Kasumi-1 (cell line): ENCODE measurements around the gene RAPGEFL1.
"Not testable (repeated sequence)": the region's sequence is repeated elsewhere in the genome, so short reads cannot be mapped to it uniquely, and the experiment has no call there.

Source experiments
- DNase-seq, 2 experiments: peaks; one replicate each; lab custom pipeline; 2025; lab: John Stamatoyannopoulos, UW

Gene RAPGEFL1

GRCh38 chr17:40177275-40177874 is at the start of gene RAPGEFL1:
Gene RAPGEFL1 (plus strand): TSS chr17:40177470. CDS start chr17:40177862, 392 bp downstream.
- DNase-seq: no peak

- DNase-seq: no peak
Measured at GRCh38 chr17:40129498-40129897, 47.8 kb upstream of the RAPGEFL1 start.

GRCh38 chr17:40130352-40131042 is 46.8 kb upstream of the RAPGEFL1 start:
- peak; percentile 73 to 81 for DNase-seq

- DNase-seq: no peak
Measured at GRCh38 chr17:40134184-40134583, 43.1 kb upstream of the RAPGEFL1 start.

GRCh38 chr17:40135817-40136216 is 41.5 kb upstream of the RAPGEFL1 start:
- DNase-seq: peak in 1 of 2 experiments; percentile 24

GRCh38 chr17:40139566-40140058 is 37.7 kb upstream of the RAPGEFL1 start:
- DNase-seq: peak in 1 of 2 experiments; percentile 58

- DNase-seq: not testable (repeated sequence)
Measured at GRCh38 chr17:40143166-40143565, 34.1 kb upstream of the RAPGEFL1 start.

GRCh38 chr17:40145476-40145875 is 31.8 kb upstream of the RAPGEFL1 start:
- DNase-seq: no peak

GRCh38 chr17:40148527-40148926 is 28.7 kb upstream of the RAPGEFL1 start:
- no peak for DNase-seq

GRCh38 chr17:40150276-40150675 is 27.0 kb upstream of the RAPGEFL1 start:
- no peak for DNase-seq

- DNase-seq: peak; percentile 41 to 64
Measured at GRCh38 chr17:40151414-40151963, 25.8 kb upstream of the RAPGEFL1 start.

- no peak for DNase-seq
Measured at GRCh38 chr17:40153603-40154236, 23.6 kb upstream of the RAPGEFL1 start.

GRCh38 chr17:40157973-40158372 is 19.3 kb upstream of the RAPGEFL1 start:
- peak; percentile 15 to 18 for DNase-seq

GRCh38 chr17:40158438-40159013 is 18.7 kb upstream of the RAPGEFL1 start:
- no peak for DNase-seq

- DNase-seq: no peak
Measured at GRCh38 chr17:40159456-40159855, 17.8 kb upstream of the RAPGEFL1 start.

- no peak for DNase-seq
Measured at GRCh38 chr17:40167685-40168261, 9.5 kb upstream of the RAPGEFL1 start.

GRCh38 chr17:40168262-40168832 is 8.9 kb upstream of the RAPGEFL1 start:
- peak; percentile 63 to 80 for DNase-seq

- DNase-seq: no peak
Measured at GRCh38 chr17:40170325-40170724, 6.9 kb upstream of the RAPGEFL1 start.

GRCh38 chr17:40171750-40172149 is 5.5 kb upstream of the RAPGEFL1 start:
- no peak for DNase-seq

- DNase-seq: no peak
Measured at GRCh38 chr17:40173091-40173777, 4.0 kb upstream of the RAPGEFL1 start.

GRCh38 chr17:40173778-40174135 is 3.5 kb upstream of the RAPGEFL1 start:
- DNase-seq: no peak
